A673 (cell line): ENCODE results near the gene RABGEF1.

Experiments used
- CTCF ChIP-seq: fragments of 300-800, 200-600 bp; sonication (generic); conservative IDR thresholded peaks from 2 replicates; pipeline ENCODE4 v1.5.1; 2017; ENCODE audit warnings: low read depth, mild to moderate bottlenecking, antibody characterized with exemption, low read length, moderate library complexity, mixed read lengths
- EZH2 ChIP-seq: fragments of 200-600 bp; sonication (generic); IDR thresholded peaks from 2 replicates; pipeline ENCODE4 v1.6.1; 2017; ENCODE audit warnings: borderline replicate concordance, low read depth, mild to moderate bottlenecking, mixed read lengths, antibody characterized with exemption, low read length; ENCODE audit not compliant: poor library complexity, severe bottlenecking

GRCh38 chr7:66860767-66861166, 120.2 kb downstream of the RABGEF1 start:
- TF ChIP-seq CTCF (no peak), EZH2 (no peak)
